GM18499 (cell line): ENCODE results near the gene AGR2.

Source experiments
- ATAC-seq: cut with Tn5 transposase; IDR thresholded peaks from one replicate; pipeline ENCODE4 v1.9.1; 2021; ENCODE audit warnings: moderate number of reproducible peaks; ENCODE audit not compliant: insufficient read depth, unreplicated experiment

Gene AGR2

GRCh38 chr7:16815001-16815400 lies 10.2 kb upstream of the AGR2 start:
- ATAC-seq: no peak

GRCh38 chr7:16813232-16813616 lies 8.4 kb upstream of the AGR2 start:
- ATAC-seq: no peak

DNA sequence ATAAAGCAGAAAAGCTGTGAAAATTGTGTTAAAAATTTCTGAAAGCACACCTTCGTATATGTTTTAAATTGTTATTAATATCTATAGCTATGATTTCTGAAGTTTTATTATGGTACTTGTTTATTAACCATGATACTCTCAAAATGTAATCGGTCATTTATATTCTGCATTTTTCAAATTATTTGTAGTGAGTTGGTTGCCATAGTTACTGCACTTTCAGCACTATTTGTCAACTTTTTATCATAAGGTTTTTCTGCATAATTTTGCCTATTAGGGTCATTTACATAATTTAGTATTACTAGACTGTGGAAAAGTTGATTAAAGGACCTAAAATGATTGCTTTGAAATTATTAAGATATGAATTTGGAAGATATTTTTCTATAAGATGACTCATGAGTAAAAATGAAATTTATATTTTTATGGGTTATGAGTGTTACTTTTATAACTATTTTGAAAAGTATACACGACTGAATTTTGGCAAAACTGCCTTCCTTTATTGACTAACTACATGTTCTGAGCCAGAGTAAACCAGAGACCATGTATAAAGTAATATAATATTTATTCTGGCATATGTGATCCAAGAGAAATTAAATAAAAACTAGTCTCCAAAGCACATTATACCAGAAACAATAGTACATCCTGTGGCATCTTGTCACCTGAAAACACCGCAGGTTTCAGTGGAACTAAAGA lies 7.9 kb upstream of the AGR2 start:
- ATAC-seq: no peak

DNA sequence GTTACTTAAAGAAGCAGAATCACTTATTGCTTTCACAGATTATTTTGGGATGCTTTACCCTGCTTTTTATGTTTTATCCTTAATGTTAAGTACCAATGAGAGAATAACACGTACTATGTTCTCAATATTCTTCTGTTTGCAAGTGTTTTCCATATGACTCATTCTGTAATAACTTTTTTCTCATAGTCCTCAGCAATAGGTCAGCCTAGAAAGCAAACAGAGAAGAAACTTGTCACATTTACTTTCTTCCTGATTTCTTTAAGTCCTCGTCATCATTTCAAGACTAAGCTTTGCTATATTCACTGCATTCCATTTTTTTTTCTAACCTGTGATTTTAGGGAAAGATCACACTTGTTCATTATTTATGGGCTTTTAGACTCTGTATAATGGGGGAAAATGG lies 6.8 kb upstream of the AGR2 start:
- no peak for ATAC-seq

GRCh38 chr7:16810573-16810972 lies 5.8 kb upstream of the AGR2 start:
- ATAC-seq: no peak

DNA sequence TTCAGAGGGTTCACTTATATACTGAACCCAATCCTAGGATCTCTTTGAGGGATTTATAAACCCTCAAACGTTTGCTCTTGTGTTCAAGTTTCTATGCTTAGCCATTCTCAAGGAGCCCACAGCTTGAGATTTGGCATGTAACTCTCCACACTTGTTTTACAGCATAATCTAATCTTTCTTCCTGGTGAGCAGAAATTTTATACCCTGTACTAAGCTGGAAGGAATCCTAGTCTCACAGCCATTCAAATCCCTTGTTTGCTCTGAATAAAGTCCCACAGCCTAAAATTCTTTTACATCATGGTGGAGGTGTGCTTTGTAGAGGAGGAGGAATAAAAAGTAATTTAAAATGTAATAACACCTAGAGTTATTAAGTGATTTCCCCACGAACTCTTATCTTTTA lies 5.3 kb upstream of the AGR2 start:
- no peak for ATAC-seq

- ATAC-seq: no peak
These were observed 642 bp upstream of the AGR2 start for GRCh38 chr7:16805441-16805840.

- no peak for ATAC-seq
These were observed 722 bp downstream of the AGR2 start for GRCh38 chr7:16803881-16804673.

- ATAC-seq: no peak
These were observed 1.7 kb downstream of the AGR2 start for GRCh38 chr7:16803125-16803524.

- ATAC-seq: no peak
These were observed 3.2 kb downstream of the AGR2 start for GRCh38 chr7:16801579-16801978.

DNA sequence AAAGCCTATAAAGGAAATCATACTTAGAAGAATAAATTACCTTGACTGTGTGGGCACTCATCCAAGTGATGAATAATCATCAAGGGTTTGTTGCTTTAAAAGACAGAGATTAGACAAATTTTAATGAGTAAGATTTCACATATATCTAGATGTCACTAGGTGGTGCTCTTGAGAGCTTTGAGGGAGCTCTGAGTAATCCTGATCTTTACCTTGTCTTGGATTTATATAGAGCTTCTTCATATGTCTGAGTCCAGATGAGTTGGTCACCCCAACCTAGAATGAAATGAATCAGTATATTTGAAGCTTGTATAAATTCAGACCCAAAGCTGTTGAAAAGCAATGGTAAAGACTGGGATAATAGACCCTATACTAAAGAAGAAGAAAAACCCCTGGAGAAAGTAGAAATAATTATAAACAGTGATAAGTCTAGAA lies 3.7 kb downstream of the AGR2 start:
- no peak for ATAC-seq

DNA sequence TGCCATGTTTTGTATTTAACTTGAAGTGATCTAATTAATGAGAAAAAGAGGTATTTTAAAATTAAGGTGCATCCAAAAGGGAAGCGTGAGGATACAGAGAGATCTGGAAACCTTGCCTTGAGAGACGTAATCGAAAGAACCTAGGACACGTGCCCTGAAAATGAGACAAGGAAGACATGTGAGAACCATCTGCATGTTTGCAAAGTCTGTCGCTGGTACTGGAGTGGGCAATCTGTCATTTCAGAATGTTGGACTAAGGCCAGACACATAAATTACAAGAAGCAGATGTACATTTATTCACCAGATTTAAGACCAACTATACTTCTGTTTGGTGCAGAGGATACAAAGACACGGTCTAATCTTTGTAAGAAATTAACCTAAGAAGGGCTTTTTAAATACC lies 9.2 kb downstream of the AGR2 start:
- ATAC-seq: no peak

- no peak for ATAC-seq
These were observed 9.8 kb downstream of the AGR2 start for GRCh38 chr7:16794986-16795385.

DNA sequence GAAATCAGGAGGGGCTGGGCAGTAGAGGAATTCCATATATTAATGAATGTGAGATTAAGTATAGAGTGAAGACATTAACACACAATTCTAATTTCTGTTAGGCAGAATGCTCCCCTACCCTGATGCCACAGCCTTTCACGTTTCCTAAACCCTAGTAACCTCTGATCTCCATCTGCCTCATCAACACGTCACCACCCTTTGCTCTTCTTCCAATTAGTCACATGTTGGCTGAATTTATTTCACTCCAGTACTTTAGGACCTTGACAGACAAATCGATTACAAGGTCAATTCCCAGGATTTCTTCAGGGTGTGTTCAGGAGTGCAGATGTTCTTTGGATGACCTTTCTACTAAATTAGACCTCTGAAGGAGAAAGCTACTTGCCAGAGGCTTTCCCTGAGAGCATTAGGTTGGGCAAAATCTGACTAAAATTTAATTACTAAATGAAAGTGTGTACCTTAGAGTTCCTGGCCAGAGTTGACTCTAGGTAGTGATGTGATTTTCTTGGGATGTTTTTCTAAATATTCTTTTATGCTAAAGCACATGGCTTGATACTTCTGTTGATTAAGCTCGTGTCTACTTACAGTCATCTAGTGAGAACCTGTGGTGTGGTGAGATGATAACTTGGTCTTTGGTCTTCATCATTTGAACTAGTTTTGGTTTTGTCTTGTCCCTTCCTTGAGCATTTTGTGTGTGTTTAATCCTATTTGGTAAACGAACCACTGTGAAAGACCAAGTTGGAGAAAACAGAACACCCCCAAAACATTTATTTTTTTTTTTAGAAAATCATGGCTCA lies 12.7 kb downstream of the AGR2 start:
- ATAC-seq: no peak

DNA sequence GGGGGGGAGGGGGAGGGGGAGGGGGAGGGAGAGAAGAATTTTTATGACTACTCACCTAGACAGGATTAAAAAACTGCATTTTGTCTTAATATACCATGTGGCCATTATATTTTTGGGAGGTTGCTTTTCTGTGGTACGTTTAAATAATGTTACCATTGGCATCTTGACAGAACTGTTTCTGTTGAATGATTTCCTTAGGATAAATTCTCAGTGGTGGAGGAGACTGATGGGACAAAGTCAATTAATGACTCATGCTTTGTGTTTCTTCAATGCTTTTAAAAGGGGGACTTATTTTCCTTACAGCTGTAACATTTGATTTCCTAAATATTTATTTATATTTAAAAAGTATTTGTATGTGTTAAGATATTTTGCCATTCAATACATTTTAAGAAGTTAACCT lies 13.7 kb downstream of the AGR2 start:
- no peak for ATAC-seq

GRCh38 chr7:16787127-16787526 lies 17.7 kb downstream of the AGR2 start:
- no peak for ATAC-seq

DNA sequence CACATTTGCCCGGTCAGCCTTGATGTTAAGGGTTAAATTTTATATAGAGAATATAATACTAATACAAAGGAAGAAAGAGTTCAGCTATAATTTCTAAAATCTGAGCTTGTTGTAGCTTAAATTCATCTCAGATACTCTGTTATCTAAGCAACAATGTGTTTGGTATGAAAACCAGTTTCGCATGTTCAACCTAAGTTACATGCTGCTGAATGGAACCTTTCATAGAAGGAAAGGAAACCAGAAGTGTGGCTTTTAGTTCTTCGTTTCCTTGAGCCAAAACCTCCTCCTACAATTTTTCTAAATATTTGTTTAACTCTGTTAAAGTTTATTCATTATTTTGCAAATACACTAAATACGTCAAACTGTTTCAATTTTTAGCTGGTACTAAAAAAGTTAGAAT lies 18.5 kb downstream of the AGR2 start:
- ATAC-seq: no peak

DNA sequence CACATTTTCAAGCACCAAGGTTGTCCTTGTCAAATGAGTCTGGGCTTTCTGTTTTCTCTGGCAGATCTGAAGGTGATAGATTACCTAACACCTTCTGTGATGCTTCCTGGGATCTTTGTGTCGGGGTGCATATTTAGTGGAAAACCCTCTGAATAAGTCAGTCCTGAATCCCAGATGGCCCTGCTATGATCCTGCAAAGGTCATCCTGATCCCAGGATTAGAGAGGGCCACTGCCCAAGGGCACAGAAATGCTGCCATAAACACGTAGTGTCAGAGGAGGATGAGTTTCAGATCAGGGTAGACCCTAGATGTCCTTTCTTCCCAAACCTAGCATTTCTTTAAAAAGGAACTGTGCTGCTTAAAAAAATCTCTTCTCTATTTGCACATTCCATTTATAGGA lies 19.0 kb downstream of the AGR2 start:
- no peak for ATAC-seq

DNA sequence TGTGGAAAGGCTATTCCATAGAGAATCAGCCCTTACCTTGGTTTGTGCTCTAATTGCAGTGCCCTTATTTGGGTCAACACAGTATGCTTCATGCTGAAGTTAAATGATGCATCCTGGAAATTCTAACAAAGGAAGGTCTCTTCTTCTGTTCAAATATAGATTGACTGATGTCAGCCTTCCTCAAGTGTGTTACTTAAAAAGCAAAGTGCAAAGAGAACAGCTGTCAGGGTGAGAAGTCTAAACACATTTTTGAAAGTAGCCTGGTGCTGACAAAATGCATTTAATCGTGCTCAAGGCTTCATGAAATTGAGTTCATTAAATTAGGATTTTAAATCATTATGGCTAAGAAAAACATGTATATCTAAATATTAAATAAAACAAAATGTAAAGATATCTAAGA lies 19.5 kb downstream of the AGR2 start:
- ATAC-seq: no peak

- ATAC-seq: no peak
These were observed 24.2 kb downstream of the AGR2 start for GRCh38 chr7:16780596-16780995.

DNA sequence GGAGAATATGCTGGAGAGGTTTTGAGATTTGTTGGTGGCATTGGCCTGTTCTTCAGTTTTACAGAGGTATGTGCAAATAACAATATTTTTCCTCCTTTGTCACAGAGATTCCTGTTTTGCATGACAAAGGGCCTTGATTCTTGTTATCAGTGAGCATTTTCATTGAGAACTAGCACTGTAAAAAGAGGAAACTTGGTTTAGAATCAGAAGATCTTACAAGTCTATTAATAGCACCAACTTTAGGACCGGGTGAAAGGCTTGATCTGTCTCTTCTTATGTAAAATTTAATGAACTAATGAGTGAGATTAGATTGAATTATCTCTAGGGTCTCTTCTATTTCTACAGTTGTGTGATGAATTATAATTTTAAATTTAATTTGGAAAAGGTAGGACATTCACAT lies 25.7 kb downstream of the AGR2 start:
- no peak for ATAC-seq
